WTC11 (cell line): ENCODE measurements around the gene DAZ1. TPM values are rescaled to one million over a fixed set of nuclear protein-coding genes. Genes with fewer than 3 reads are reported as not detected.
"Not testable (repeated sequence)": the region's sequence is repeated elsewhere in the genome, so short reads cannot be mapped to it uniquely, and the experiment has no call there.

ENCODE experiments used
- ATAC-seq: fragments of 200-7000 bp; cut with Tn5 transposase; 2 replicates; pipeline ENCODE4 v1.10.0; 2021; ENCODE audit warnings: mild to moderate bottlenecking, moderate library complexity
- Bru-seq: library from RNA; stranded (reverse); fragments of 400-500 nt; gene quantifications from one replicate; lab custom pipeline; 2021; lab: Mats Ljungman, UMichigan
- CTCF ChIA-PET: fragments of 300-600 bp; sonication (Branson Sonifier 250); formaldehyde crosslinking; loops from one replicate; lab custom pipeline; 2021; ENCODE audit warnings: antibody characterized with exemption; lab: Charles Lee
- POLR2A ChIA-PET: fragments of 350-600 bp; sonication (Branson Sonifier 250); formaldehyde crosslinking; loops from one replicate; lab custom pipeline; 2021; ENCODE audit warnings: antibody characterized with exemption; lab: Charles Lee
- DNase-seq: peaks from one replicate; pipeline ENCODE4 v3.0.0; 2021; ENCODE audit warnings: low spot score
- H3K27ac Mint-ChIP-seq: 2 replicates; pipeline ENCODE4 v1.8.0; 2021; ENCODE audit warnings: mixed read lengths
- H3K27me3 Mint-ChIP-seq: 2 replicates; pipeline ENCODE4 v1.8.0; 2021; ENCODE audit warnings: low read depth, mild to moderate bottlenecking, moderate library complexity, mixed read lengths
- H3K36me3 Mint-ChIP-seq: 2 replicates; pipeline ENCODE4 v1.8.0; 2021; ENCODE audit warnings: mixed read lengths
- H3K4me1 Mint-ChIP-seq: 2 replicates; pipeline ENCODE4 v1.8.0; 2022; ENCODE audit warnings: mixed read lengths
- H3K4me3 Mint-ChIP-seq: 2 replicates; pipeline ENCODE4 v1.8.0; 2021; ENCODE audit warnings: mild to moderate bottlenecking, moderate library complexity, mixed read lengths
- H3K9me3 Mint-ChIP-seq: 2 replicates; pipeline ENCODE4 v1.8.0; 2021; ENCODE audit warnings: mixed read lengths
- long read RNA-seq, 3 experiments: library from RNA in 1 of 3; library from capped mRNA in 1 of 3; library from polyadenylated mRNA in 1 of 3; unstranded in 2 of 3; stranded (forward) in 1 of 3; transcript quantifications; one replicate each; pipeline ENCODE4 v2.0.0, GENCODE V29; 2021
- total RNA-seq: library from RNA; stranded (reverse); gene quantifications from 3 replicates; pipeline ENCODE4 v1.2.3, GENCODE V29; 2021

DAZ1 gene
- total RNA-seq: not detected in 3 replicates
- not detected for Bru-seq, nascent RNA
- long read RNA-seq, experiment 1: 0 reads
- long read RNA-seq, experiment 2: 0 reads
- long read RNA-seq, experiment 3: 0 reads

DNA sequence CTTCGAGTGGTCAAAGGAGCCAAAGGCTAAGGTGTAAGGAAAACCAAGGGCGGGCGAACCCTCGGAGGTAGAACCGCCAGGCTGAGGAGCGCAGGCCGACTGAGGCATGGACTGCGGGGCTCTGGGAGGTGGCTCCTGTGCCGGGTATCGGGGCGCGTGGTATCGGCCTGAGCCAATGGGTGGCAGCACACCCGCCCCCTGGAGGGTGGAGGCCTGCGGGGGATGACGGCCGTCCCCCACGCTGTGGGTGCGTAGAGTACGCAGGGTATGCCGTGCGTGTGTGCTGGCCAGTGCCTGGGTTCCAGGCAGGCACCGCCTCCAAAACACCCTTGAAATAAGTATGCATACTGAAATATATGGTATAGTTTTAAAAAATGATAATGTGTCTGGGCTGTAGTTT lies at the start of gene DAZ1:
DAZ1 (minus strand) TSS at position 101 of the 400 bp plus-strand sequence. CDS start 208 bp downstream, outside the sequence.
- H3K9me3 Mint-ChIP-seq, DNase-seq, H3K4me1 Mint-ChIP-seq, ATAC-seq, H3K27me3 Mint-ChIP-seq, POLR2A ChIA-PET, H3K36me3 Mint-ChIP-seq, CTCF ChIA-PET, H3K4me3 Mint-ChIP-seq, H3K27ac Mint-ChIP-seq: not testable (repeated sequence)

DNA sequence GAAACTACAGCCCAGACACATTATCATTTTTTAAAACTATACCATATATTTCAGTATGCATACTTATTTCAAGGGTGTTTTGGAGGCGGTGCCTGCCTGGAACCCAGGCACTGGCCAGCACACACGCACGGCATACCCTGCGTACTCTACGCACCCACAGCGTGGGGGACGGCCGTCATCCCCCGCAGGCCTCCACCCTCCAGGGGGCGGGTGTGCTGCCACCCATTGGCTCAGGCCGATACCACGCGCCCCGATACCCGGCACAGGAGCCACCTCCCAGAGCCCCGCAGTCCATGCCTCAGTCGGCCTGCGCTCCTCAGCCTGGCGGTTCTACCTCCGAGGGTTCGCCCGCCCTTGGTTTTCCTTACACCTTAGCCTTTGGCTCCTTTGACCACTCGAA lies 20.4 kb upstream of the DAZ1 start, which contains the start of gene DAZ2:
DAZ2 (plus strand) TSS at position 301 of the 400 bp plus-strand sequence. CDS start 208 bp downstream, outside the sequence.
- DNase-seq, CTCF ChIA-PET, POLR2A ChIA-PET, H3K4me3 Mint-ChIP-seq, H3K4me1 Mint-ChIP-seq, H3K27ac Mint-ChIP-seq, H3K9me3 Mint-ChIP-seq, H3K27me3 Mint-ChIP-seq, H3K36me3 Mint-ChIP-seq, ATAC-seq: not testable (repeated sequence)

- H3K36me3 Mint-ChIP-seq, H3K27me3 Mint-ChIP-seq, H3K4me1 Mint-ChIP-seq, ATAC-seq, CTCF ChIA-PET, DNase-seq, H3K4me3 Mint-ChIP-seq, POLR2A ChIA-PET, H3K9me3 Mint-ChIP-seq, H3K27ac Mint-ChIP-seq: not testable (repeated sequence)
Observed at GRCh38 chrY:23210681-23211080, 11.9 kb upstream of the DAZ1 start.

DNA sequence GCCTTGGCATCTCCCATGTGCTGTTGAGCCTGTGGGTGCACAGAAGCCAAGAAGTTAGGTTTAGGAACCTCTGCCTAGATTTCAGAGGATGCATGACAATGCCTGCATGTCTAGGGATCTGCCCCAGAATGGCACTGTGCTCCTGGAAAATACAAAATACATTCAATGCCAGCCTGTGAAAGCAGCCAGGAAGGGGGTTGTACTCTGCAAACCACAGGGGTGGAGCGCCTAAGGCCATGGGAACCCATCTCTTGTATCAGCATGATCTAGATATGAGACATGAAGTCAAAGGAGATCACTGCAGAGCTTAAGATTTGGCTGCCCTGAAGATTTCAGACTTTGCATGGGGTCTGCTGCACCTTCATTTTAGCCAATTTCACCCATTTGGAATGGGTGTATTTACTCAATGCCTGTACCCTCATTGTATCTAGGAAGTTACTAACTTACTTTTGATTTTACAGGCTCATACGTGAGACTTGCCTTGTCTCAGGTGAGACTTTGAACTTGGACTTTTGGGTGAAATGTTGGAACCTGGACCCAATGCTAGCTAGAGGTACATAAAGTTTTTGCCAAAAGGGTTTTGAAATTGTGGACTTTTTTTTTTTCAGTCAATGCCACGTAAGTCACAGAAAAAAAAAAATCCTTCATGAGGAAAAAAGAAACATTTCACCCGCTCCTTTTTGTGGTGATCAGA lies 11.1 kb upstream of the DAZ1 start:
- H3K9me3 Mint-ChIP-seq, CTCF ChIA-PET, H3K4me3 Mint-ChIP-seq, ATAC-seq, H3K36me3 Mint-ChIP-seq, H3K4me1 Mint-ChIP-seq, POLR2A ChIA-PET, DNase-seq, H3K27ac Mint-ChIP-seq, H3K27me3 Mint-ChIP-seq: not testable (repeated sequence)

DNA sequence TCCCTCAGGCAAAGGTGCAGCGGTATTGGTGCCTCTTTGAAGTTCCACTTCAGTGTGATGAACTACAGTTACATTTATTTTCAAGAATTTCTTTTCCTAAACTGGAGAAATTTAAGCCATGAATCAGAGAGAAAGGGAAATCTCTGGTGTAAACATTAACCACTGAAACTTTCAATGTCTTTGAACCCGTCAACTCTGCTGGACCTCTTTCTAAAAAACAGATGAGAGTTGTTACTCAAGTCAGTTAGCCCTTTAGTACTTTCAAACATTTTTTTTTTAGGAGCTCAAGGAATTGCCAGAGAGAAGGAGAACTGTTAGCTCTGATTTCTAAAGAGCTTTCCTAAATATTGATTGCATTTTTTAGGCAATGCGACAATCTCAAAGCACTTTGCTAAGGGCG lies 8.6 kb upstream of the DAZ1 start:
- H3K9me3 Mint-ChIP-seq, H3K4me1 Mint-ChIP-seq, POLR2A ChIA-PET, ATAC-seq, H3K36me3 Mint-ChIP-seq, CTCF ChIA-PET, DNase-seq, H3K4me3 Mint-ChIP-seq, H3K27ac Mint-ChIP-seq, H3K27me3 Mint-ChIP-seq: not testable (repeated sequence)

Other genes starting within 250 kb of the DAZ1 start
- not detected in 3 replicates for gene BPY2, start 214.7 kb downstream of the DAZ1 start, total RNA-seq
- gene DAZ2, start 20.5 kb upstream of the DAZ1 start, total RNA-seq: not detected in 3 replicates